GM12872 (cell line): ENCODE data around the gene DCAF5.

Source experiments
- TF ChIP-seq, protein P1 (sequence below): IDR thresholded peaks from 3 replicates; pipeline ENCODE4 v1.5.1; 2011; ENCODE audit warnings: low read depth, mild to moderate bottlenecking, low read length, moderate library complexity; ENCODE audit not compliant: insufficient read depth

DCAF5 gene, protein sequence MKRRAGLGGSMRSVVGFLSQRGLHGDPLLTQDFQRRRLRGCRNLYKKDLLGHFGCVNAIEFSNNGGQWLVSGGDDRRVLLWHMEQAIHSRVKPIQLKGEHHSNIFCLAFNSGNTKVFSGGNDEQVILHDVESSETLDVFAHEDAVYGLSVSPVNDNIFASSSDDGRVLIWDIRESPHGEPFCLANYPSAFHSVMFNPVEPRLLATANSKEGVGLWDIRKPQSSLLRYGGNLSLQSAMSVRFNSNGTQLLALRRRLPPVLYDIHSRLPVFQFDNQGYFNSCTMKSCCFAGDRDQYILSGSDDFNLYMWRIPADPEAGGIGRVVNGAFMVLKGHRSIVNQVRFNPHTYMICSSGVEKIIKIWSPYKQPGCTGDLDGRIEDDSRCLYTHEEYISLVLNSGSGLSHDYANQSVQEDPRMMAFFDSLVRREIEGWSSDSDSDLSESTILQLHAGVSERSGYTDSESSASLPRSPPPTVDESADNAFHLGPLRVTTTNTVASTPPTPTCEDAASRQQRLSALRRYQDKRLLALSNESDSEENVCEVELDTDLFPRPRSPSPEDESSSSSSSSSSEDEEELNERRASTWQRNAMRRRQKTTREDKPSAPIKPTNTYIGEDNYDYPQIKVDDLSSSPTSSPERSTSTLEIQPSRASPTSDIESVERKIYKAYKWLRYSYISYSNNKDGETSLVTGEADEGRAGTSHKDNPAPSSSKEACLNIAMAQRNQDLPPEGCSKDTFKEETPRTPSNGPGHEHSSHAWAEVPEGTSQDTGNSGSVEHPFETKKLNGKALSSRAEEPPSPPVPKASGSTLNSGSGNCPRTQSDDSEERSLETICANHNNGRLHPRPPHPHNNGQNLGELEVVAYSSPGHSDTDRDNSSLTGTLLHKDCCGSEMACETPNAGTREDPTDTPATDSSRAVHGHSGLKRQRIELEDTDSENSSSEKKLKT

DNA sequence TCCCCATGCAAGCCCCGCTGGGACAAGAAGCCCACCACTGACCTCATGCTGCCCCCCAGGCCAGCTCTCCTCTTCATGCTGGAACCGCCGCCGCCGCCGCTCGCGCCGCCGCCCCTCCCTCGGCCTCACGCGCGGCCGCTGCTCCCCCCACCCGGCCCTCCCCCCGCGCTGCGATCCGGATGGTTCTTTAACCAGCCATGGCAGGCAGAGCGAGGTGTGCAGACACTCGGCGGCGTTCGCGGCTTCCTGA, at the start of gene DCAF5:
TSS of gene DCAF5 (minus strand) at position 218 of the 250 bp plus-strand sequence. CDS start at position 77, 141 bp downstream.
- TF ChIP-seq, protein P1, sequence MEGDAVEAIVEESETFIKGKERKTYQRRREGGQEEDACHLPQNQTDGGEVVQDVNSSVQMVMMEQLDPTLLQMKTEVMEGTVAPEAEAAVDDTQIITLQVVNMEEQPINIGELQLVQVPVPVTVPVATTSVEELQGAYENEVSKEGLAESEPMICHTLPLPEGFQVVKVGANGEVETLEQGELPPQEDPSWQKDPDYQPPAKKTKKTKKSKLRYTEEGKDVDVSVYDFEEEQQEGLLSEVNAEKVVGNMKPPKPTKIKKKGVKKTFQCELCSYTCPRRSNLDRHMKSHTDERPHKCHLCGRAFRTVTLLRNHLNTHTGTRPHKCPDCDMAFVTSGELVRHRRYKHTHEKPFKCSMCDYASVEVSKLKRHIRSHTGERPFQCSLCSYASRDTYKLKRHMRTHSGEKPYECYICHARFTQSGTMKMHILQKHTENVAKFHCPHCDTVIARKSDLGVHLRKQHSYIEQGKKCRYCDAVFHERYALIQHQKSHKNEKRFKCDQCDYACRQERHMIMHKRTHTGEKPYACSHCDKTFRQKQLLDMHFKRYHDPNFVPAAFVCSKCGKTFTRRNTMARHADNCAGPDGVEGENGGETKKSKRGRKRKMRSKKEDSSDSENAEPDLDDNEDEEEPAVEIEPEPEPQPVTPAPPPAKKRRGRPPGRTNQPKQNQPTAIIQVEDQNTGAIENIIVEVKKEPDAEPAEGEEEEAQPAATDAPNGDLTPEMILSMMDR = no peak

DNA sequence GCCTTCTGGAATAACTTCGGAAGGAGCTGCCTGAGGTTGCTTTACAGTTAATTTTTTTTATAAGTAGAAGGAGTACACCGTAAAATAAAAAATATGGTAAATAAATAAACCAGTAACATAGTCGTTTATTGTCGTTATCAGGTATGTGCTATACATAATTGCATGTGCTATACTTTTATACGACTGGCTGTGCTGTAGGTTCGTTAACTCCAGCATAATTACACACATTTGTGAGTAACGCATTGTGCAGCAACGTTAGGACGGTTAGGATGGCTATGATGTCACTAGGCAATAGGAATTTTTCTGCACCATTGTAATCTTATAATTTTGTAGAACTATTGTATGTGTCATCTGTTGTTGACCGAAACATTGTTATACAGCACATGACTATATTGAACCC, 46.9 kb upstream of the DCAF5 start:
- TF ChIP-seq, protein P1 = no peak

DNA sequence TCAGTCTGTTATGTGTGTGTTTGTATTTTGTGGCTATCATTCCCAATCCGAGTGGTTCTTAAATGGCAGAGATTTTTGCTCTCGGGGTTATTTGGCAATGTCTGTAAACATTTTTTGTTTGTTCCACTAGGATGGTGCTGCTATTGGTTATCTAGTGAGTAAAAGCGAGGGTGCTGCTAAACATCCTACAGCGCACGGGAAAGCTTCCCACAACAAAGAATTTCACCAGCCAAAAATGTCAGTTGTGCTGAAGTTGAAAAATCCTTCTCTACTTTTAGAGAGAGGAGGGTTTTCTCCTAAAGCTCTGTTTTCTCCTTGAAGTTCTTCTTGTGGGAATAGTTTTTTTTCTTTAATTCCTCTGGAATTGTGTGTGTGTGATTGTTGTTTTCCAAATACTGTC, 40.8 kb upstream of the DCAF5 start:
- TF ChIP-seq, protein P1 = no peak

DNA sequence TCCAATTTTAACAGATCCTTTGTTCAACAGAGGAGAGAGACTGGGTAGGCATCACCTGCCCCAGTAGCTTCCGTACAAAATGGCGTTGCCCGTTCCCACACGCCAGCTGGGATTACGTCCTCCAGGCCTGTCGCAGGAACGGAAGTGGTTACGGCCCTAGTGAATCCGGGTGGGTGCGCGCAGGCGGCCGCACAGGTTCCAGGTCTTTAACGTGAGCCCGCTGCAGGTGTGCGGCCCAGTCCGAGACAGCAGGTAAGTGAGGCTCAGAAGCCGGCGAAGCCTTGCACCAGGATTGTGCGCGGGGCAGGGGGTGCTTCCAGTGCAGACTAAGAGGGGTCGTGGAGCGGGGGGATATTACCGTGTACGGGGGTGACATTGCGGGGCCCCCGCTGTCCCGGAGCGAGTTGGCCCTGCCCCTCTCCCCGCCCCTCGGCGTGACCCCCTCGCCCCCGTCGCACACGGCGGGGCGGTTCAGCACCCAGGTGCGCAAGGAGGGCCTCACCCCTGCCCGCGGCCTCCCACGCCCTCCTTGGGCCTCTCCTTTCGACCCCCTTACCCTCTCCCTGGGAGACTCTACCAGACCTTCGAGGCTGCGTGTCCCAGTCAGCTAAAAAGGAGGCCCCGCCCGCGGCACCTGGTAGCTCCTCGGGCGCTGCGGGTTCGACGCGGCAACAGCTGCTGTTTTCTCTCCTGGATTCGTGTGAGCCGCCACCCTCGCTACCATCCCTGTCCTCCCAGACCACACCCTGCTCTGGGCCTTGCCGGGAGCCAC, 38.6 kb upstream of the DCAF5 start, which contains the start of gene EXD2:
TSS of gene EXD2 (plus strand) at position 159 of the 772 bp plus-strand sequence. CDS start 17,973 bp downstream, outside the sequence.
- TF ChIP-seq, protein P1 = no peak

DNA sequence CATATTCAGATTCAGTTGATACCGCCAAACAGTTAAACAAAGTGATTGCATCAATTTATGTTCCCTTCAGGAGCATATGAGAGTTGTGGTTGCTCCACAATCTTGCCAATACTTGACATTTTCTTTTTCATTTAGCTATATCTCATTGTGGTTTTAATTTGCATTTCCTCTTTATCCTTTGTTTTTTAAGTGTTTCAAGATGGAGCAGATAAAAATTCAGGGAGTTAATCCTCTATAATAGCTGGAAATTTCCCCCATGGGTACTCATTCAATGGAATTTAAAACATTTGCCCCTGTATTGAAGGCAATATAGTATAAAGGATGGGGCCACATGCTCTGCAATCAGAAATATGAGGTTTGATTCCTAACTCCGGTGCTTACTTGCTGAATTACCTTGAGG, 37.3 kb upstream of the DCAF5 start:
- TF ChIP-seq, protein P1 = no peak

DNA sequence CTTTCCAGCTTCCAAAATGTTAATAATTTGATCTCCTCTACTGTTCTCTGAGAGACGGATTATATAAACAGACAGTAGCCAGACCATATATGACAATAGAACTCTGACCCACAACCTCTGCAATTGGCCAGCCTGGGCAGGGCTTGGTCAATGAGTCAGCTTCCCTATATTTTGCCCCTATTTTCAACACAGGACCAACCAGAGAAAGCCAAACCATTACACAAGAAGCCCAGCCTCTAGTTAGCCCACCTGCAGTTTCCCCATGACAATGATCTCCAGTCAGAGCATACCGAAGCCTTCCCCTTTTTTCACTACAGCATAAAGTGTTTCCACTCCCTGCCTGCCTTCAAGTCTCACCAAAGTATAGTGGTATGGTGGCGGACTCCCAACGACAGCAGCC, 30.8 kb upstream of the DCAF5 start:
- TF ChIP-seq, protein P1 = no peak

DNA sequence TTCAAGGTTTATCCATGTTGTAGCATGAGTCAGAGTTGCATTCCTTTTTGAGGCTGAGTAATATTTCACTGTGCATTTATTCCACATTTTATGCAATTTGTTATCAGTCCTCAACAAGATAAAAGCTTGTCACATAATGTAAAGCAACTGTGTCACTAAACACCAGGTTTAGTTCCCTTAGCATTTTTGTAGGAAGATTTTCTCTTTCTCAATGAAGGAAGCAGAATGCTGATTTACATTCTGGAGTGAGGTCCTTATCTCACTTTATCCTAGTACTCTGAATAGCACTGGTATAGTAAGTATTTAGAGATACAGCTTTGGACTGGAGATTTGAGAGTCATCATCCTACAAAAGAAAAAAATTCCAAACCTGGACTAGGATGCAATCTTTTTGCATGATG, 28.6 kb upstream of the DCAF5 start:
- TF ChIP-seq, protein P1 = no peak
